ENCODE data around the gene GLB1L2.

The GLB1L2 gene

GRCh38 chr11:134346976-134347350 is 15.2 kb downstream of the GLB1L2 start:
- in situ Hi-C loops (cut with HindIII; ENCODE audit: low sequenced_read_pairs): no loop called here

DNA sequence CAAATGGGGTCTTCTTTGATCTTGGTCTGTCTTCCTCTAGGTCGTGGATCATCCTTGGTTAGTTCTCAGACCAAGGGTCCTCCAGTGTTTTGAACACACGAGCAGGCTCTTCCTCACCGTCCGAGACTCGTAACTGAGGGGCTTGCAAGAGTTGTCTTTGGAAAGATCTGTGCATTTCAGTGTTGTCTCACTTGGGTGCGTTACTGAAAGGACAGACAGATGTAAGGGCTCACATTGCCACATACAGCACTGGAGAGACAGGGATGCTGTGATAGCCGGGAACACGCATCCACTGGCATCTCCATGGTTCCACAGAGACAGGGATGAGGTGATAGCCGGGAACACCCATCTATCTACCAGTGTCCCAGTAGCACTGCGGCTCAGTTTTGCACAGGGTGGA is 15.7 kb downstream of the GLB1L2 start:
- in situ Hi-C loops (cut with HindIII; ENCODE audit: low sequenced_read_pairs): no loop called here

GRCh38 chr11:134349109-134349801 is 17.5 kb downstream of the GLB1L2 start:
- in situ Hi-C loops (cut with HindIII; ENCODE audit: low sequenced_read_pairs): no loop called here

DNA sequence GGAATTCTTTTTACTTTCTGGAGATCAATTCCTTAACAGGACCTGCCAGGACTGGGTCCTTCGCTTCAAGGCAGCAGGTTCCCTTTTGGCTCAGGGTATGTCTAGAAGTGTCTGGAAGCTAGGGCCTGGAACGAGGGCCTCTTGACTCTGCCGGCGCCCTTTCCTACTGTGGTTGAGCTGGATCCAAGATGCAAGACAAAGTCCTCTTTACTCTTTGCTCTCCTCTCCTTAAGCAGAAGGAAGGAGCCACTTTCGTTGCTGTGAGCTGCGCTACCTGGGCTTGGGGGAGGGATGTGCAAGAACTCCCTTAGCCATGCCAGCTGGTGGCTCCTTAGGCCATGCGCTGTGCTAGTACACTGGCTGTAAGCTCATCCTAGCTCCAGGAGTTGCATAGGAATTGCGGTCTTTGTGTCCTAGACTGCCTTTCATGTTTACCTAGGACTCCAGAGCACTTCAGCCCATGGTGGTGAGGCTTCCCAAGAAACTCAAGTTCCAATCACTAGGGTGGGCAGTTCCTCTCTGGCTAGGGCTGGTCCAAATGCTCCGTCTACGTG is 18.1 kb downstream of the GLB1L2 start:
- in situ Hi-C loops (cut with HindIII; ENCODE audit: low sequenced_read_pairs): no loop called here

DNA sequence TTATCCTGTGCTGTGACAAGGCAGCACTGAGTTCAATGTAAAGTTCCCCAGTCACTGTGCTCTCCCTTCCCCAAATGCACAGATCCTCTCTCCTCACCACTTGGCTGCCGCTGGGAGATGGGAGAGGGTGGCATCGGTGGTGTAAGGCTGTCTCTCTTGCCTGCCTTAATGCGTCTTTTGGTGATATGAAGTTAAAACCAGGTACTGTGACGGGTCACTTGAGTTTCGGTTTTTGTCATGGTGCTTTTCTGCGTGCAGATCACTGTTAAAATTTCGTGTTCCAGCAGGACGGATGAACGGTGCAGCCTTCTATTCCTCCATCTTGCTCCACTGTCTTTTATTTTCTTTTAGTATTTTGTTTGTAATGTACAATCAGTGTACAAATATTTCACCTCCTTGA is 18.6 kb downstream of the GLB1L2 start:
- in situ Hi-C loops (cut with HindIII; ENCODE audit: low sequenced_read_pairs): no loop called here

DNA sequence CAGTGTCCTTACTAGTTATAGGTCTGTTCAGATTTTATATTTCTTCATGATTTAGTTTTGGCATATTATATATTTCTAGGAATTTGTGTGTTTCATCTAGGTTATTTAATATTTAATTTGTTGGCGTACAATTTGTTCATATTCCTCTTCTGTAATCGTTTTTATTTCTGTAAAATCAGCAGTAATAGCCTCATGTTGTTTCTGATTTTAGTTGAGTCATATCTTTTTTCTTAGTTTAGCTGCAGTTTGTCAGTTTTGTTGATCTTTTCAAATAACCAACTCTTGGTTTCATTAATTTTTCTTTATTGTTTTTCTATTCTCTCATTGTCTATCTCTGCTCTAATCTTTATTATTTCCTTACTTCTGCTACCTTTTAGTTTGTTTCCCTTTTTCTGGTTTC is 20.3 kb downstream of the GLB1L2 start:
- in situ Hi-C loops (cut with HindIII; ENCODE audit: low sequenced_read_pairs): no loop called here

DNA sequence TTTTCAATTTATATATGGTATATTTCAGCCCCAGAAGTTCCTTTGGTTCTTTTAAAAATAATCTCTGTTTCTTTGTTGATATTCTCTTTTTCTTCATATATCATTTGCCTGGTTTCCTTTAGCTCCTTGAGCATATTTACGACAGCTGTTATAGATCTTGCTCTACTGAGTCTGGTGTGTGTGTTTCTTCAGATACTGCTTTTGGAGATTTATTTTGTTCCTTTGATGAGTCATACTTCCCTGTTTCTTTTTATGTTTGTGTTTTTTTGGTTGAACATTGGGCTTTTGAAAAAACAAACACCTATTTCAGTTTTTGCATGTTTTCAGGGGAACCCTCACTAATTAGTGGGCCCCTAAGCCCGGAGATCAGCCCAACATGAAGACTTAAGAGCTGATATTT is 23.3 kb downstream of the GLB1L2 start:
- in situ Hi-C loops (cut with HindIII; ENCODE audit: low sequenced_read_pairs): no loop called here

DNA sequence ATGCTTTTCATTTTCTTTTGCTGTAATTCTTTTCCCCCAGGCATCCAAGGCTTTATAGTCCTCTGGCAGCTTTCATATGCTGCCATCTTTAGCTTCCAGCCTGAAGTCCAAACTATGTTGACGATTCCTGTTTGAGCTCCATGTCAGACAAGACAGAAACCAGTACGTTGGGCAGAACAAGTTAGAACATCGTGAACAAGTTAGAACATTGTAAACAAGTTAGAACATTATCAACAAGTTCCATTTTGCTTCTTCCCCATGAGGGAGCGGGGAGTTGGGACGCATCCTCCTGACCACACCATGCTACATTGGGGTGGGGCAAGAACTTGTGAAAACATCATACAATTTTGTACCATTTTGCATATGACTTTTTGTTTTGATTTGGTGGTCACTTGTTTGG is 23.9 kb downstream of the GLB1L2 start:
- in situ Hi-C loops (cut with HindIII; ENCODE audit: low sequenced_read_pairs): no loop called here

DNA sequence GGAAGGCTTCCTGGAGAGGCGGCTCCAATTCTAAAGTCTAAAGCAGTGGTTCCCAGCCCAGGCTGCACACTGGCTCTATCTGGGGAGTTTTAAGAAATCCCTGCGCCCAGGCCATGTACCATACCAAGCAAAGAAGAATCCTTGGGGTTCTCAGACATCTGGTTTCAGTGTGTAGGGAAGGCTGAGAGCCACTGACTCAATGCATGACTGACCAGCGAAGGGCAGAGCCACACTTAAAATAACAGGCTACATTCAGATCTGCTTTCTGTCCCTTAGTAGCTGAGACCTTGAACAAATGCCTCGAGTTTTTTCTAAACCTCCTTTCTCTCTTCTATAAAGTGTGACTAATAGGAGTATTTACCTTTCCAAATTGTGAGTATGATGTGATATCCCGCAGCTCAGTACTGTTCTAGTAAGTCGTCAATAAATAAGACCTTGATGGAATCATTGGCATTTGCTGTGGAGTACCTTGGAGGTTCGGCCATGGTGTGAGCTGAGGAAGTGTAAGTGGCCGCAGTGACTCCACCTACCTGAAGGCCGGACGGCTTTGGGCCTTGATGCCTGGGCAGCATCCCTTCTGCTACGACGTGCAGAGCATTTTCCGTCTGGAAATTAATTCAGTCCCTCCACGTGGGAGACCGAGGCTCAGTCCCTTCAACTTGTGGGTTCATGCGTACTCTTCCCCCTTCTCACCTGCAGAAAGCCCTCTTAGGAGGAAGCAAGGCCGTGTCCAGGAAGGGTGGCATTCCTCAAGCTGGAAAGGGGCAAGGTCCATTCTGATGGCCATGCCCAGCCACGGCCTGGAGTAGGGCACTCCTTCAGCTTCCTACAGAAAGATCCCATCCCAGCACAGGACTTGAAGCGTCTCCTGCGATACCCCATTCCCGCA is 25.1 kb downstream of the GLB1L2 start:
- in situ Hi-C loops (cut with HindIII; ENCODE audit: low sequenced_read_pairs): no loop called here

GRCh38 chr11:134357545-134357839 is 25.7 kb downstream of the GLB1L2 start:
- in situ Hi-C loops (cut with HindIII; ENCODE audit: low sequenced_read_pairs): no loop called here

- in situ Hi-C loops (cut with HindIII; ENCODE audit: low sequenced_read_pairs): no loop called here
Measured at GRCh38 chr11:134358165-134358855, 26.5 kb downstream of the GLB1L2 start.

- in situ Hi-C loops (cut with HindIII; ENCODE audit: low sequenced_read_pairs): no loop called here
Measured at GRCh38 chr11:134358856-134359490, 27.2 kb downstream of the GLB1L2 start.

DNA sequence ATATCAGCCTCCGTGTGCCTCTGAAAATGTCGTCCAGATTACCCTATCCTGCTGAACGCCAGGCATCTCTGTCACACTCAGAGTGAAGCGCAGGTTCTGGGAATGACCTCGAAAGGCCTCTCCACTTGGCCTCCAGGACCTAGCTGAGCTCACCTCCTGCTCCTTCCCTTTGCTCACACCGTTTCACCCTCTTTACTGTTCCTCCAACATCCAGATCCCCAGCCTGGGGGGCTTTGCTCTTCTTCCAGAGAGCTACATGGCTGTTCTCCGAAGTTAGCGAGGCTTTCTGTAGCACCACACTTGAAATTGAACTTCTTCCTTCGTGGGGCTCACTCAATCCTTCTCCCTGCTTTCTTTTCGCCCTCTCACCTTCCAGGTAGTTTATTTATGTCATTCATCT is 27.9 kb downstream of the GLB1L2 start:
- in situ Hi-C loops (cut with HindIII; ENCODE audit: low sequenced_read_pairs): no loop called here

DNA sequence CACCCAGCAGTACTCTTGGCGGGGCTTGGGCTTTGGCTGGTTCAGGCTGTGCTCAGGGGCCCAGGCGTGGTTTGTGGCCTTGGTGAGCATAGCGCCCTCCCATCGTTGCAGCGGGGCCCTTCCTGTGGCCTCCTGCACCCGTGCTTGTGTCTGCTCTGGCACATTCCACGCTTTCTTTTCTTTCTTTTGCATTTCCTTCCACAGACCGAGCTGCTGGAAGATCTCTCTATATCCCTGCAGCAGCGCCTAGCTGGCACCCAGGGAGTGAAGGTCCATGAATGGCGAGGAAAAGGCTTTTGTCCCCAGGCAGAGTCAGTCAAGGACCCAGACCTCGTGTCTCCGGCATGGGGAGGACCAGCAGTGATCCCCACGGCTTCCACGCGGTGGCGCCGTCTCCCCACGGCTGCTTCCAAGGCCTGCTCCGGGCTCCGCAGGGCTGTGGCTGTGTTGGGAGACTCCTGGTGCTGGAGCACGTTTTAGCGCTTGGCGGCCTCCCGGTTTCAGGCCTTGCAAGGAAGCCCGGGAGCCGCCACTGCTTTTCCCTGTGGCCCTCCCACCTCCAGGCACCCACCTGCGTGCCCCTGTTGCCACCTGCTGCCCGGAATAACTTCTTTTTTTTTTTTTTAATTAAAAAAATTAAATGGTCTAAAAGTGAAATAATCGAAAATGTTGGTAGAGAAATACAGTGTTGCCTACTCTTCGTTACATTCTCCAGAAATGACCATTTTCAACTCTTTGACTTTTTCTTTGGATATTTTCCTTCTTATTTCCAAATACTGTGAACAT is 28.5 kb downstream of the GLB1L2 start:
- in situ Hi-C loops (cut with HindIII; ENCODE audit: low sequenced_read_pairs): no loop called here

GRCh38 chr11:134361661-134362060 is 29.9 kb downstream of the GLB1L2 start:
- in situ Hi-C loops (cut with HindIII; ENCODE audit: low sequenced_read_pairs): no loop called here

GRCh38 chr11:134362192-134362901 is 30.6 kb downstream of the GLB1L2 start:
- in situ Hi-C loops (cut with HindIII; ENCODE audit: low sequenced_read_pairs): no loop called here

- in situ Hi-C loops (cut with HindIII; ENCODE audit: low sequenced_read_pairs): no loop called here
Measured at GRCh38 chr11:134363161-134363560, 31.4 kb downstream of the GLB1L2 start.

DNA sequence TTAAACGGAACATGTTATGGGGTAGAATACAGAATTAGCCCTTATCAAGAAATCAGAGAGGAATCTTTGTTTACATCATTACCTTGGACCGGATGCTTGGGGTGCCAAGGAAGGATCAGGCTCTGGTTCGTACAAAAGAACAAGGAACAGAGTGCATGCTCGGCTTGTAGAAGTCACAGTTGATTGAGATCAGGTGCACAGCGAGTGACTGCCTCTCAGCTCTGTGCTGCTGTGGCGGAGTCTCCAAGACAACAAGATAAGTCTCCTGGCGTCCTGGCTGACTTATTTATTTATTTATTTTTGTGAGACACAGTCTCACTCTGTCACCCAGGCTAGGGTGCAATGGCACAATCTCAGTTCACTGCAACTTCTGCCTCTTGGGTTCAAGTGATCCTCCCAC is 31.8 kb downstream of the GLB1L2 start:
- in situ Hi-C loops (cut with HindIII; ENCODE audit: low sequenced_read_pairs): no loop called here

DNA sequence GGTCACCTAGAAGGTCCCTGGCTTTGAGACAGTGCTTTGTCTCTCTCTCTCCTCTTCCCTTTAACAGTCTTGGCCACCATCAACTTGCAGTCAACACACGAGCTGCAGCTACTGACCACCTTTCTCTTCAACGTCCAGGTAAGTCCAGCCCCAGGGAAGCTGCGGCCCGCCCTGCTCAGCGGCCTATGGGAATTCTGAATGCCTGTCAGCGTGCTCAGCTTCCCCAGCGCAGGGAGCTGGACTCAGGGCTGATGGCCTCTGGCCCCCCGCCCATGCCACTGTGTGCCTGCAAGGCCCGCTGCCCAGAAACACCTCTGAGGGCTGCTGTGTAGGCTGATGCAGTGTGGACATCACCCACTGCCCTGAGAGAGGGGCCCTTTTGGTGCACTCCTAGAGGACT is 32.5 kb downstream of the GLB1L2 start:
- in situ Hi-C loops (cut with HindIII; ENCODE audit: low sequenced_read_pairs): no loop called here

Measured in endothelial cell of hepatic sinusoid (primary cell).